Measurements from ENCODE around the gene STX1B.

The STX1B gene

GRCh38 chr16:30972872-30973271 is 37.6 kb downstream of the STX1B start:
- no peak for FAIRE-seq

GRCh38 chr16:30971298-30971697 is 39.1 kb downstream of the STX1B start:
- FAIRE-seq = no peak

GRCh38 chr16:30969246-30969842 is 41.1 kb downstream of the STX1B start:
- FAIRE-seq = no peak

GRCh38 chr16:30967795-30968194 is 42.6 kb downstream of the STX1B start:
- no peak for FAIRE-seq

- FAIRE-seq = no peak
Measured at GRCh38 chr16:30966033-30966619, 44.3 kb downstream of the STX1B start.

- no peak for FAIRE-seq
Measured at GRCh38 chr16:30965436-30965835, 45.0 kb downstream of the STX1B start.

GRCh38 chr16:30964574-30965226 is 45.7 kb downstream of the STX1B start:
- no peak for FAIRE-seq

GRCh38 chr16:30963925-30964511 is 46.4 kb downstream of the STX1B start:
- FAIRE-seq = no peak

GRCh38 chr16:30961384-30961783 is 49.1 kb downstream of the STX1B start:
- FAIRE-seq = no peak

- FAIRE-seq = no peak
Measured at GRCh38 chr16:30958175-30959079, 52.0 kb downstream of the STX1B start.

- no peak for FAIRE-seq
Measured at GRCh38 chr16:30957456-30958174, 52.8 kb downstream of the STX1B start, which contains the start of gene SETD1A. SETD1A (plus strand) TSS chr16:30957754; CDS start chr16:30958732, 978 bp downstream.

- FAIRE-seq = no peak
Measured at GRCh38 chr16:30956601-30957455, 53.6 kb downstream of the STX1B start.

- FAIRE-seq = no peak
Measured at GRCh38 chr16:30954993-30955392, 55.4 kb downstream of the STX1B start.

GRCh38 chr16:30953511-30954124 is 56.8 kb downstream of the STX1B start:
- FAIRE-seq = no peak

- no peak for FAIRE-seq
Measured at GRCh38 chr16:30953111-30953510, 57.3 kb downstream of the STX1B start.

- FAIRE-seq = no peak
Measured at GRCh38 chr16:30951750-30952149, 58.7 kb downstream of the STX1B start.

- FAIRE-seq = no peak
Measured at GRCh38 chr16:30951193-30951592, 59.2 kb downstream of the STX1B start.

GRCh38 chr16:30950516-30951065 is 59.8 kb downstream of the STX1B start:
- no peak for FAIRE-seq

- FAIRE-seq = no peak
Measured at GRCh38 chr16:30949650-30950515, 60.6 kb downstream of the STX1B start.

All from A204.1 (cell line).